Measurements from ENCODE around the gene ZFHX3. TPM values are rescaled to one million over a fixed set of nuclear protein-coding genes. Genes with fewer than 3 reads are reported as not detected.

Gene ZFHX3
- total RNA-seq, 1 donor from 2014 or later: 34.8 TPM

DNA sequence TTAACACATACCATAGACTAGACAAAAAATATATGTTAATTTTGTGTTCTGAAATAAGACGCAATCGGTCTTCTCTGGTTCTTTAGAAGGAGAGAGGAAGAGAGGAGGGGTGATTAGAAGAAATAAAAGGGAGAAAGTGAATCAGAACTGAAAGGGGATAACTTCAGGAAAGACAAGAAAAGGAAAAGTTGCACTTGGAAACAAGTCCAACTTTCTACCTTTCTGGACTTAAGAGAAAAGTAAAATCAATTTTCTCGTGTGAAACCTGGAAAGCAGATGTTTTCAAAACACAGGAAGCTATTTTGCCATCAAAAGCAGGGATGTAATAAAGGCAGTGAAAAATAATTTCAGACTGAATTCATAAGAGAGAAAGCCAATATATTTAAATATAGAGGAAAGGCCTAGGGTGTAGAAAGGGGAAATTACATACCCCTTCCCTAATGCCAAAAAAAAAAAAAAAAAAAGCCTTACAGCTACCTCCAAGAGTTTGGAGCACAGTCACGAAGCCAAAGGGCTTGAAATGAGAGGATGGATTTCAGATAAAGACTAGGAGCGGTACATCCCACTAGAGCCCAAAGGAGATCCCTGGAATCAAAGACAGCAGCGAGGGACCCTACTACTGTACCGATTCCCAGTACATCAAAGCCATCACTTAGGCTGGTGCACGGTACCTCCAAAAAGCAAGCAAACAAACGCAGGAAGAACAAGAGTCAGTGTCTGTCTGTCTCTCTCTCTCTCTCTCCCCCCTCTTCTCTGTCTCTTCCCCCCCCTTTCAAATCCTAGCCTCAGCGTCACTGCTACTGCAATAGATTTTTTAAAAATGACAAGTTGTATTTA is 12.1 kb upstream of the ZFHX3 start:
- no peaks in the 10 kb centered on the region for H3K9me3 ChIP-seq
- TF ChIP-seq, protein P1, sequence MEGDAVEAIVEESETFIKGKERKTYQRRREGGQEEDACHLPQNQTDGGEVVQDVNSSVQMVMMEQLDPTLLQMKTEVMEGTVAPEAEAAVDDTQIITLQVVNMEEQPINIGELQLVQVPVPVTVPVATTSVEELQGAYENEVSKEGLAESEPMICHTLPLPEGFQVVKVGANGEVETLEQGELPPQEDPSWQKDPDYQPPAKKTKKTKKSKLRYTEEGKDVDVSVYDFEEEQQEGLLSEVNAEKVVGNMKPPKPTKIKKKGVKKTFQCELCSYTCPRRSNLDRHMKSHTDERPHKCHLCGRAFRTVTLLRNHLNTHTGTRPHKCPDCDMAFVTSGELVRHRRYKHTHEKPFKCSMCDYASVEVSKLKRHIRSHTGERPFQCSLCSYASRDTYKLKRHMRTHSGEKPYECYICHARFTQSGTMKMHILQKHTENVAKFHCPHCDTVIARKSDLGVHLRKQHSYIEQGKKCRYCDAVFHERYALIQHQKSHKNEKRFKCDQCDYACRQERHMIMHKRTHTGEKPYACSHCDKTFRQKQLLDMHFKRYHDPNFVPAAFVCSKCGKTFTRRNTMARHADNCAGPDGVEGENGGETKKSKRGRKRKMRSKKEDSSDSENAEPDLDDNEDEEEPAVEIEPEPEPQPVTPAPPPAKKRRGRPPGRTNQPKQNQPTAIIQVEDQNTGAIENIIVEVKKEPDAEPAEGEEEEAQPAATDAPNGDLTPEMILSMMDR (IDR thresholded peaks at IDR 0.05): no peak
- H3K36me3 ChIP-seq: no peaks in the 10 kb centered on the region
- H3K27ac ChIP-seq: peak overlapping the region; percentile 98 to 99
- H3K4me3 ChIP-seq: peak overlapping the region; percentile 85 to 88
- H3K4me1 ChIP-seq: peaks cover 0 to 15% of the 10 kb centered on the region in 2 donors
- no peaks in the 10 kb centered on the region for H3K27me3 ChIP-seq
- no peak for DNase-seq (ENCODE audit: low spot score in 2 of 2)
- intact Hi-C loops (cut with DNase I): loop anchor here (5.0 to 10.0 kb wide), 2 partner anchors 32 to 395 kb away; no protein-coding TSS in a partner anchor

DNA sequence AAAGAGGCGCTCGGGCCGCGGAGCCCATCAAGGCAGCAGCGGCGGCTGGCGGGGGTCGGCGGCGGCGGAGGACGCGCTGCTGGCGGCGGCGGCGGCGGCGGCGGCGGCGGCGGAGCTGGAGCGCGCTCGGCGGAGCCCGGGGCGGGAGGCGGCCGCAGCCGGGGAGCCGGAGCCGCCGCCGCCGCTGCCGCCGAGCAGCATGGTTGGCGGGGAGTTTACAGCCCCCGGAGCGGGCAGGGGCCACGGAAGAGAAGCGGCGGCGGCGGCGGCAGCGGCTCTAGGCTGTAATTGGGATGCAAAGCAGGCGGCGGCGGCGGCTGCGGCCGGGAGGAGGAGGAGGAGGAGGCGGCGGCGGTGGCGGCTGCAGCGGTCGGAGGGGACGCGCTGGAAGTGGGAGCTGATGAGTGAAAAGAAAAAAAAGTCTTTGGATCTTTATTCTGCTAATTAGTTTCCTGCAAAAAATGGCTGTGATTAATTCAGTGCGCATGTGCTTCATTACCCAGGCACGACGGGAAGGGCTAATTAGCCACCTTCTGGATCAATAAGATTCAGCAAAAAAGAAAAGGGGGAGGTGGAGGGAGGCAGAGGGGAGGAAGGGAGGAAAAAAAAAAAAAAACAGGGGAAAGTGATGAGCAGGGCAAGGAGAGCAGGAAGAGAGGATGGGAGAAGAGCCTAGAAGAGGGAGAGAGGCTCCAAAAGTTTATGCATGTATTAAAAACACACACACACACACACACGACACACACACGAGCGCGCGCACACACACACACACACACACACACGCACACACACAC is 10.9 kb upstream of the ZFHX3 start:
- no peaks in the 10 kb centered on the region for H3K27me3 ChIP-seq
- H3K4me1 ChIP-seq: peaks cover 3 to 22% of the 10 kb centered on the region in 2 donors
- TF ChIP-seq, protein P1 (IDR thresholded peaks at IDR 0.05): no peak
- H3K36me3 ChIP-seq: no peaks in the 10 kb centered on the region
- intact Hi-C loops (cut with DNase I): loop anchor here (5.0 to 10.0 kb wide), 2 partner anchors 33 to 394 kb away; no protein-coding TSS in a partner anchor
- peak overlapping the region; percentile 98 to 99 for H3K27ac ChIP-seq
- H3K4me3 ChIP-seq: peak overlapping the region; percentile 85 to 88
- no peak for DNase-seq (ENCODE audit: low spot score in 2 of 2)
- H3K9me3 ChIP-seq: no peaks in the 10 kb centered on the region

DNA sequence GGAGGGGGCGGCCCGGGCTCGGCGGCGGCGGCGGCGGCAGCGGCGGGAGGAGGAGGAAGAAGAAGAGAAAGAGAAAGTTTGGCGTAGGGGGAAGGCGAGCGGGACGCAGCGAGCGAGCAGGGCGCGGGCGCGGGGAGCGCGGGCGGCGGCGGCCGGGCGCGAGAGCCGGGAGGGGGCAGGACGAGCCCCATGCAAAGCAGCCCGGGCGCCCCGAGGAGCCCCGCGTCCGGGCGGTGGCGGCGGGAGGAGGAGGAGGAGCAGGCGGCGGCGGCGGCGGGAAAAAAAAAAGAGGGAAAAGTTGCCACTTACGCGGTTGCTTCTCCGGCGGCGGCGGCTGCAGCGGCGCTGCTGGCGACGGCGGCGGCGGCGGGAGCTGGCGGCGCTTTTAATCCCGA is 10.3 kb upstream of the ZFHX3 start:
- Histone ChIP-seq H3K4me3 (peak overlapping the region; percentile 85 to 88), H3K36me3 (no peaks in the 10 kb centered on the region), H3K4me1 (peaks cover 4 to 19% of the 10 kb centered on the region in 2 donors), H3K27me3 (no peaks in the 10 kb centered on the region), H3K9me3 (no peaks in the 10 kb centered on the region), H3K27ac (peak overlapping the region; percentile 98 to 99)
- TF ChIP-seq, protein P1 (IDR thresholded peaks at IDR 0.05): no peak
- peak in 1 of 2 donors; percentile 70 for DNase-seq (ENCODE audit: low spot score in 2 of 2)
- intact Hi-C loops (cut with DNase I): loop anchor here (5.0 to 10.0 kb wide), 2 partner anchors 34 to 393 kb away; no protein-coding TSS in a partner anchor

DNA sequence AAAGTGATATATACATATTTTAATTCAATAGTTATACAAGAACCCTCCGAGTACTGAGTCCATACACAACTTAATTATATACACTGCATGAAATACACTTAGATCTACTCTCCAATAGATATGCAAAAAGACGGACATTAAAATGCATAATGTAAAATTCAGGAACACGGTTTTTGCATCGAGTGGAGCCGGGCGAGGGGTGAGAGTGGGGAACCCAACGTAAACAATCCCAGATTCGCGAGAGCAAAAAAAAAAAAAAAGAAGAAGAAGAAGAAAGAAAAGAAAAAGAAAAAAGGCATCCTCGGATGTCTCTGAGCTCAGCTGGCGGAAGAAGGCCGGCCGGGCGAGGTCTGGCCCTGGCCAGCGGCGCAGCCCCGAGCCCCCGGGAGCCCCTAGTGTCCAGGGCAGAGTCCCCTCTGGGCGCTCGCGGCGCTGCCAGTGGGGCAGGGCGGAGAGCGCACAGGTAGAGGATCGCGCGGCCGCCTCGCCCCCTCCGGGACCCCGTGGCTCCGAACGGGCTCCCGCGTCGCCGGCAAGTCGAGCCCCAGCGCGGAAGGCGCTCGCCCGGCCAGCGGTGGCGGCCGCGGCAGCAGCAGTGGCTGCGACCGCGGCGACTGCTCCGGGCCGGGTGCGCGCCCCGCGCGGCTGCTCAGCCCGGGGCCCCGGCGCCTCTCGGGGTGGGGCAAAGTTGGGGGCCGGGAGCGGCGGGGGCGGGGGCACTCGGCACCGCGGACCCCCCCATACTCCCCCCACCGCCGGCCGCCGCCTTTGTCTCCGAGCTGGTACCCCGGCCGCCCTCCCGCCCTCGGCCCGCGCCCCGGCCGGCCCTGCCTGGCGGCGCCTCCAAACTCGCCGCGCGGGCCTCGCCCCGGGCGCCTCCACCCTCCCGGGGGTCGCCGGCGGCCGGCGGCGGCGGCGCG is 9.6 kb upstream of the ZFHX3 start:
- H3K36me3 ChIP-seq: no peaks in the 10 kb centered on the region
- peak overlapping the region; percentile 85 to 88 for H3K4me3 ChIP-seq
- intact Hi-C loops (cut with DNase I): loop anchor here (5.0 to 10.0 kb wide), 2 partner anchors 35 to 393 kb away; no protein-coding TSS in a partner anchor
- H3K27ac ChIP-seq: peak overlapping the region; percentile 98 to 99
- no peaks in the 10 kb centered on the region for H3K27me3 ChIP-seq
- no peak for DNase-seq (ENCODE audit: low spot score in 2 of 2)
- H3K4me1 ChIP-seq: peaks cover 4 to 24% of the 10 kb centered on the region in 2 donors
- H3K9me3 ChIP-seq: no peaks in the 10 kb centered on the region
- TF ChIP-seq, protein P1 (IDR thresholded peaks at IDR 0.05): peak in 1 of 3 experiments; percentile 26

DNA sequence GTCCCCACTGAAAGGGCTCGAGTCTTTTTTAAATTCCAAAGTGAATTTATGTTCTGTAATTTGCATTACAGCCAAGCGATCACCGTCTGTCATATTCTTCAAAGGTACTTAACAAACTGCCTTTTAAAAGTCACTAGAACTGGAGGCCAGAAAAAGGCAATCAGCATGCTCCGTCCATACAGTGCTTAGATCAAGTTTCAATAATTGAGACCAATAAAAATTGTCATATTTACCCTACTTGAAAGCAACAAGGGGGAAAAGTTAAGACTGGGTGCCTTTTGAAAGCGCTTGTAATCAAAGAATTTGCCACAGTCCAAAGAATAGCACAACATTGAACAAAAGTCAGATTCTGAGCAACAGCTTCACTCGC is 9.0 kb upstream of the ZFHX3 start:
- no peak for DNase-seq (ENCODE audit: low spot score in 2 of 2)
- no peaks in the 10 kb centered on the region for H3K36me3 ChIP-seq
- intact Hi-C loops (cut with DNase I): loop anchor here (5.0 to 10.0 kb wide), 2 partner anchors 35 to 392 kb away; no protein-coding TSS in a partner anchor
- TF ChIP-seq, protein P1 (IDR thresholded peaks at IDR 0.05): no peak
- peak overlapping the region; percentile 85 to 88 for H3K4me3 ChIP-seq
- no peaks in the 10 kb centered on the region for H3K27me3 ChIP-seq
- H3K9me3 ChIP-seq: no peaks in the 10 kb centered on the region
- H3K27ac ChIP-seq: peak overlapping the region; percentile 98 to 99
- H3K4me1 ChIP-seq: peaks cover 4 to 23% of the 10 kb centered on the region in 2 donors
